Adipocyte (in vitro differentiated cells): ENCODE results near the gene MAN2B2.
A peak's percentile ranks its signal among the peaks of the same experiment; 100 is the strongest.

ENCODE experiments used
- DNase-seq: peaks from one replicate; pipeline ENCODE4 v3.0.0-alpha.2; 2015; ENCODE audit warnings: low read depth
- H3K27me3 ChIP-seq: replicated peaks from 2 replicates; pipeline ENCODE4 v1.7.0; 2013; ENCODE audit warnings: mild to moderate bottlenecking, low read length, moderate library complexity; ENCODE audit not compliant: control insufficient read depth, insufficient read depth
- H3K36me3 ChIP-seq: 2 replicates; pipeline ENCODE4 v1.7.0; 2013; ENCODE audit warnings: low read length, mild to moderate bottlenecking, moderate library complexity; ENCODE audit not compliant: control insufficient read depth, insufficient read depth, severe bottlenecking
- H3K4me1 ChIP-seq: 2 replicates; pipeline ENCODE4 v1.7.0; 2013; ENCODE audit warnings: mild to moderate bottlenecking, low read length, moderate library complexity; ENCODE audit not compliant: control insufficient read depth, insufficient read depth
- H3K4me3 ChIP-seq: 2 replicates; pipeline ENCODE4 v1.7.0; 2013; ENCODE audit warnings: mild to moderate bottlenecking, low read length, moderate library complexity
- H3K9ac ChIP-seq: 2 replicates; pipeline ENCODE4 v1.7.0; 2013; ENCODE audit warnings: mild to moderate bottlenecking, low read length, moderate library complexity
- H3K9me3 ChIP-seq: 2 replicates; pipeline ENCODE4 v1.7.0; 2013; ENCODE audit warnings: mild to moderate bottlenecking, low read length, moderate library complexity; ENCODE audit not compliant: control insufficient read depth

The MAN2B2 gene

DNA sequence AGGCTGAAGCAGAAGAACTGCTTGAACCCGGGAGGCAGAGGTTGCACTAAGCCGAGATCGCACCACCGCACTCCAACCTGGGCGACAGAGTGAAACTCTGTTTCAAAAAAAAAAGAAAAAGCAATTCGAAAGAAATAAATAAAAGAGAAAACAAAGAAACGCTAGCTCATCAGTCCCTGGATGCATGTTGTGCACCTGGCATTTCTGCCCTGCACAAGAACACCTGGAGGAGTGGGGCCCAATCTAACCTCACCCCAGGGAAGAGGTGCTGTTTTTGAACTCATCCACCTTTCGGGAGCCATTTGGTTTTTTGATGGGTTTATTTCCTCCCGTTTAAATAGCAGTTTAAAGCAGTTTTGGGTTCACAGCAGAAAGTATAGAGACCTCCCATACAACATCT is 59.8 kb downstream of the MAN2B2 start:
- Histone ChIP-seq H3K9ac (no peak overlapping the region), H3K4me1 (peaks cover 8% of the 10 kb centered on the region), H3K36me3 (no peaks in the 10 kb centered on the region), H3K9me3 (no peaks in the 10 kb centered on the region), H3K4me3 (no peak overlapping the region), H3K27me3 (no peaks in the 10 kb centered on the region)
- DNase-seq, result no peak

DNA sequence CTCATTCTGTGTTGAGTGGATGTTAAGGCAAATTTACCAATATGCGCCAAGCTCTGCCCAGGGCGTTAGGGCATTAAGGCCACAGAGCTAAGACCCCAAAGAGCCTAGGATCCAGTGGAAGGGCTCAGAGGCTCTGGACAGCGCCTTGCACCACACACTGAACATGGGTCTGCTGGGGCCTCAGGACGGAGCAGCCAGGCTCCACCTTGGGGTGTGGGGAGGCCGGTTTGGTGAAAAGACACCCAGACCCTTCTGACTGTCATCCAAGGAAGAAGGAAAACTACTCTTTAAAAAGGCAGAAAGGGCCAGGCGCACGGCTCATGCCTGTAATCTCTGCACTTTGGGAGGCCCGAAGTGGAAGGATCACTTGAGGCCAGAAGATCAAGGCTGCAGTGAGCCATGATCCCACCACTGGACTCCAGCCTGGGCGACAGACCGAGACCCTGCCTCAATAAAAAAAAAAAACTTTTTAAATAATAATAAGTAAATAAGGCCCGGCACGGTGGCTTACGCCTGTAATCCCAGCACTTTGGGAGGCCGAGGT is 64.2 kb downstream of the MAN2B2 start:
- no peaks in the 10 kb centered on the region for H3K27me3 ChIP-seq
- no peak overlapping the region for H3K4me3 ChIP-seq
- peaks cover 21% of the 10 kb centered on the region for H3K4me1 ChIP-seq
- H3K9ac ChIP-seq, result no peak overlapping the region
- no peaks in the 10 kb centered on the region for H3K9me3 ChIP-seq
- no peak for DNase-seq
- peaks cover 14% of the 10 kb centered on the region for H3K36me3 ChIP-seq

- Histone ChIP-seq H3K4me3 (peak within 1 kb of the TSS; percentile 92), H3K4me1 (peaks cover 24% of the 10 kb centered on the region), H3K9ac (peak within 1 kb of the TSS; percentile 94), H3K9me3 (no peaks in the 10 kb centered on the region), H3K36me3 (peaks cover 14% of the 10 kb centered on the region), H3K27me3 (no peaks in the 10 kb centered on the region)
- DNase-seq, result peak; percentile 98
Measured at GRCh38 chr4:6640292-6641163, 65.5 kb downstream of the MAN2B2 start, which contains the start of gene MRFAP1. Gene MRFAP1 (plus strand): TSS chr4:6640685. CDS start chr4:6640863, 178 bp downstream.

- peaks cover 14% of the 10 kb centered on the region for H3K36me3 ChIP-seq
- H3K4me3 ChIP-seq, result peak overlapping the region; percentile 92
- H3K27me3 ChIP-seq, result no peaks in the 10 kb centered on the region
- H3K9me3 ChIP-seq, result no peaks in the 10 kb centered on the region
- peak; percentile 81 for DNase-seq
- H3K9ac ChIP-seq, result peak overlapping the region; percentile 94
- H3K4me1 ChIP-seq, result peaks cover 24% of the 10 kb centered on the region
Measured at GRCh38 chr4:6641164-6641970, 66.4 kb downstream of the MAN2B2 start.

GRCh38 chr4:6641971-6642320 is 67.0 kb downstream of the MAN2B2 start:
- Histone ChIP-seq H3K36me3 (peaks cover 14% of the 10 kb centered on the region), H3K4me3 (peak overlapping the region; percentile 92), H3K4me1 (peaks cover 24% of the 10 kb centered on the region), H3K27me3 (no peaks in the 10 kb centered on the region), H3K9ac (peak overlapping the region; percentile 94), H3K9me3 (no peaks in the 10 kb centered on the region)
- peak; percentile 37 for DNase-seq

GRCh38 chr4:6643141-6643847 is 68.3 kb downstream of the MAN2B2 start:
- peaks cover 14% of the 10 kb centered on the region for H3K36me3 ChIP-seq
- H3K27me3 ChIP-seq, result no peaks in the 10 kb centered on the region
- peaks cover 24% of the 10 kb centered on the region for H3K4me1 ChIP-seq
- no peak overlapping the region for H3K9ac ChIP-seq
- H3K9me3 ChIP-seq, result no peaks in the 10 kb centered on the region
- H3K4me3 ChIP-seq, result peak overlapping the region; percentile 92
- no peak for DNase-seq

DNA sequence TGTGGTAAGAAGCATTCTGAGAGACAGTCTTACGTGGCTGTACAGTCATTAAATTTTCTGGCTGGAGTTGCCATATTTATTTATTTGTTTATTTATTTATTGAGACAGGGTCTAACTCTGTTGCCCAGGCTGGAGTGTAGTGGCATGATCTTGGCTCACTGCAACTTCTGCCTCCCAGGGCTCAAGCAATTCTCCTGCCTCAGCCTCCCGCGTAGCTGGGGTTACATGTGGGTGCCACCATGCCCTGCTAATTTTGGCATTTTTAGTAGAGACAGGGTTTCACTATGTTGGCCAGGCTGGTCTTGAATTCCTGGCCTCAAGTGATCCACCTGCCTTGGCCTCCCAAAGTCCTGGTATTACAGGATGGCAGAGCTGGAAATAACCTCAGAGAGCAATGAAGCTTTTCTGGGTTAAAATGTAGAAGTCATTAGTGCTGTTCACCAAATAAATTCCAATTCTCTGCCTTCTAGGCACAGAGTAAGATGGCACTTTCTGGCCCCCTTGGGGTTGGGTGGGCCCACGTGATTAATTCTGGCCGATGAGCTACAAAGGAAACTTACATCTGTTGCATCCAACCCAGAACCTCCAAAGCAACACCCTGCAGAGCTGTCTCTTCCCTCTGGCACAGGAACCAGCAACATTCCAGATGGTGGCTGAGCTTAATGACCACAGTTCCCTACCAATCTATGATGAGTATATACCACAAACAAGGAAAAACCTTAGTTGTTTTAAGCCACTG is 70.0 kb downstream of the MAN2B2 start:
- peaks cover 24% of the 10 kb centered on the region for H3K4me1 ChIP-seq
- H3K36me3 ChIP-seq, result peaks cover 14% of the 10 kb centered on the region
- DNase-seq, result no peak
- H3K27me3 ChIP-seq, result no peaks in the 10 kb centered on the region
- no peak overlapping the region for H3K9ac ChIP-seq
- H3K9me3 ChIP-seq, result no peaks in the 10 kb centered on the region
- H3K4me3 ChIP-seq, result no peak overlapping the region

DNA sequence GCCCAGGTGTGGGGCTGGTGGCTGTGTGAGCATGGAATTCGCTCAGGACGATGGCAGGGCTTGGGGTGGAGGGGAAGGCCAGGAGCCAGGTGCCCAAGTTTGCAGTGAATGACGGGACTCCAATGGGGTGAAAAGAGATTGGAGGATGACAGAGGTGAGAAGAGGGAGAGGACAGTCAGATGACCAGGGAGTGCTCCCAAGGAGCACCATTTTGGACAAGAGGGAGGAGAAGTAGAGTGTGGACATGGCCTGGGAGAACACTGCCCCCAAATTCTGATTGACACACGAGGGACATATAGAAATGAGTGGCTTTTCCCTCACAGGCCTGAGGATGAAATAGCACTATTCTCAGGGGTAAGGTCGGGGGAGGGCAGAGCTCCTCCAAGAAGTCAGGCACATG is 72.2 kb downstream of the MAN2B2 start:
- H3K4me1 ChIP-seq, result peaks cover 17% of the 10 kb centered on the region
- no peaks in the 10 kb centered on the region for H3K27me3 ChIP-seq
- peaks cover 11% of the 10 kb centered on the region for H3K36me3 ChIP-seq
- no peak overlapping the region for H3K9ac ChIP-seq
- H3K9me3 ChIP-seq, result no peaks in the 10 kb centered on the region
- H3K4me3 ChIP-seq, result no peak overlapping the region
- no peak for DNase-seq

- Histone ChIP-seq H3K9ac (no peak overlapping the region), H3K36me3 (peaks cover 5% of the 10 kb centered on the region), H3K4me1 (peaks cover 12% of the 10 kb centered on the region), H3K4me3 (no peak overlapping the region), H3K9me3 (no peaks in the 10 kb centered on the region), H3K27me3 (no peaks in the 10 kb centered on the region)
- no peak for DNase-seq
Measured at GRCh38 chr4:6647582-6648230, 72.7 kb downstream of the MAN2B2 start.

DNA sequence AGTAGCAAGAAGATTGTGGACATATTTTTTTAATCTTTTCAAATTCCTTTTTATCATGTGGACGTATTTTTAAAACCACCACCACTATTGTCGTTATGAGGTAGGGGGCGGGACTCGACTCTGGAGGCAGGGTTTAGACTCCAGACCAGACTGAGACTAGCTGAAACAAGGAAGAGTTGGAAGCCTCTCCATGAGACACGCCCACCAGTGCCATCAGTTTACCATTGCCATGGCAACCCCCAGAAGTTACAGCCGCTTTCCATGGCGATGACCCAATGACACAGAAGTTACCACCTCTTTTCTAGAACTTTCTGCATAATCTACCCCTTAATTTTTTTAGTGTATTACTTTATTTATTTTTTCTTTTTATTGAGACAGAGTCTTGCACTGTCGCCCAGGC is 74.2 kb downstream of the MAN2B2 start:
- no peak overlapping the region for H3K9ac ChIP-seq
- no peak overlapping the region for H3K4me3 ChIP-seq
- H3K9me3 ChIP-seq, result no peaks in the 10 kb centered on the region
- no peaks in the 10 kb centered on the region for H3K36me3 ChIP-seq
- peaks cover 3% of the 10 kb centered on the region for H3K4me1 ChIP-seq
- no peaks in the 10 kb centered on the region for H3K27me3 ChIP-seq
- DNase-seq, result no peak
